Omental fat pad (tissue), 4 donors: ENCODE data around the gene INSRR. TPM values are rescaled to one million over a fixed set of nuclear protein-coding genes. Genes with fewer than 3 reads are reported as not detected.

Experiments
- ATAC-seq: fragments of 150-250 bp; one replicate; pipeline ENCODE4 v1.9.1; 2016; ENCODE audit warnings: mild to moderate bottlenecking, moderate library complexity; ENCODE audit not compliant: low FRiP score
- DNase-seq: peaks from one replicate; pipeline ENCODE4 v3.0.0-alpha.2; 2019; ENCODE audit warnings: low spot score
- CTCF ChIP-seq, 3 donors: fragments of 450-650 bp; IDR thresholded peaks; one replicate each; pipeline ENCODE4 v1.5.1; 2016 to 2017; ENCODE audit warnings: antibody characterized with exemption in 3 of 3, mild to moderate bottlenecking in 3 of 3, moderate library complexity in 2 of 3
- total RNA-seq, 4 donors: library from RNA; depleted of rRNA; stranded (reverse); fragments of >200 nt; gene quantifications; one replicate each; pipeline ENCODE4 v1.1.0, GENCODE V29; 2016

The INSRR gene
- total RNA-seq, 4 donors from 2014 or later, result 0.06 to 0.12 (median 0.09) TPM; not detected in 1

GRCh38 chr1:156833603-156834002 lies 25.3 kb downstream of the INSRR start:
- no peak for DNase-seq
- TF ChIP-seq CTCF (IDR thresholded peaks at IDR 0.05), result no peak
- no peak for ATAC-seq

GRCh38 chr1:156832434-156832833 lies 26.5 kb downstream of the INSRR start:
- ATAC-seq (no peak), DNase-seq (no peak)
- TF ChIP-seq CTCF (IDR thresholded peaks at IDR 0.05), result no peak

GRCh38 chr1:156828400-156829124 lies 30.4 kb downstream of the INSRR start:
- no peak for ATAC-seq
- TF ChIP-seq CTCF (IDR thresholded peaks at IDR 0.05), result no peak
- no peak for DNase-seq

- TF ChIP-seq CTCF (IDR thresholded peaks at IDR 0.05), result no peak
- peak; percentile 47 for ATAC-seq
- no peak for DNase-seq
These were observed 32.3 kb downstream of the INSRR start for GRCh38 chr1:156826630-156827029.

GRCh38 chr1:156823210-156823790 lies 35.6 kb downstream of the INSRR start:
- ATAC-seq, result no peak
- no peak for TF ChIP-seq CTCF (IDR thresholded peaks at IDR 0.05)
- DNase-seq, result no peak

- DNase-seq (no peak), ATAC-seq (no peak)
- TF ChIP-seq CTCF (IDR thresholded peaks at IDR 0.05), result no peak
These were observed 36.2 kb downstream of the INSRR start for GRCh38 chr1:156822680-156823079.

- TF ChIP-seq CTCF (IDR thresholded peaks at IDR 0.05), result no peak
- no peak for ATAC-seq
- DNase-seq, result no peak
These were observed 37.1 kb downstream of the INSRR start for GRCh38 chr1:156821801-156822200.
